ENCODE data around the gene LEPROT. TPM values are rescaled to one million over a fixed set of nuclear protein-coding genes. Genes with fewer than 3 reads are reported as not detected.

LEPROT gene
- total RNA-seq, 2 donors from 2014 or later, result 45.1 to 77.6 TPM

GRCh38 chr1:65424573-65424889 lies 4.1 kb downstream of the LEPROT start:
- Histone ChIP-seq H3K27ac (no peak overlapping the region), H3K9ac (ENCODE audit: low read depth in 2 of 2, low read length in 2 of 2) (no peak overlapping the region), H3K9me3 (no peaks in the 10 kb centered on the region), H3K4me1 (peaks cover 10% of the 10 kb centered on the region), H3K27me3 (no peaks in the 10 kb centered on the region), H3K36me3 (peaks cover 8% of the 10 kb centered on the region), H3K4me3 (no peak overlapping the region)
- no peak for TF ChIP-seq CTCF (IDR thresholded peaks at IDR 0.05)
- no peak for DNase-seq
- intact Hi-C loops (cut with DNase I), result no loop called here

DNA sequence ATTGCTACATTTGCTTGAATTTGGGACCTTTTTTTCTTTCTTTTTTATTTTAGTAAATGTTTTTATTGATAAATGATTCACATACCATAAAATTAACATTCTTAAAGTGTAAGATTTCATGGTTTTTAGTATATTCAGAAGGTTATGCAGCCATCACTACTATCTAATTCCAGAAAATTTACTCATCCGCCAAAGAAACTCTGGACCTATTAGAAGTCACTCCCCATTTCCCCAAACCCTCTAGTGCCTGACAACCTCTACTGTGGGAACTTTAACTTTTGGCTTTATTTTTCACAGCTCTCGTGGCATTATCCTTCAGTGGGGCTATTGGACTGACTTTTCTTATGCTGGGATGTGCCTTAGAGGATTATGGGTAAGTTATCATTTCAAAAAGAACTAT lies 4.5 kb downstream of the LEPROT start:
- H3K9ac ChIP-seq (ENCODE audit: low read depth in 2 of 2, low read length in 2 of 2), result no peak overlapping the region
- no peaks in the 10 kb centered on the region for H3K9me3 ChIP-seq
- H3K36me3 ChIP-seq, result peaks cover 8% of the 10 kb centered on the region
- no peak overlapping the region for H3K4me3 ChIP-seq
- intact Hi-C loops (cut with DNase I), result no loop called here
- no peaks in the 10 kb centered on the region for H3K27me3 ChIP-seq
- no peak overlapping the region for H3K27ac ChIP-seq
- DNase-seq, result no peak
- no peak for TF ChIP-seq CTCF (IDR thresholded peaks at IDR 0.05)
- peaks cover 10% of the 10 kb centered on the region for H3K4me1 ChIP-seq

GRCh38 chr1:65425697-65426096 lies 5.2 kb downstream of the LEPROT start:
- H3K36me3 ChIP-seq, result peaks cover 8% of the 10 kb centered on the region
- H3K9ac ChIP-seq (ENCODE audit: low read depth in 2 of 2, low read length in 2 of 2), result no peak overlapping the region
- intact Hi-C loops (cut with DNase I), result no loop called here
- no peaks in the 10 kb centered on the region for H3K27me3 ChIP-seq
- no peak overlapping the region for H3K27ac ChIP-seq
- no peak overlapping the region for H3K4me3 ChIP-seq
- no peak for TF ChIP-seq CTCF (IDR thresholded peaks at IDR 0.05)
- peaks cover 10% of the 10 kb centered on the region for H3K4me1 ChIP-seq
- no peaks in the 10 kb centered on the region for H3K9me3 ChIP-seq
- DNase-seq, result no peak

DNA sequence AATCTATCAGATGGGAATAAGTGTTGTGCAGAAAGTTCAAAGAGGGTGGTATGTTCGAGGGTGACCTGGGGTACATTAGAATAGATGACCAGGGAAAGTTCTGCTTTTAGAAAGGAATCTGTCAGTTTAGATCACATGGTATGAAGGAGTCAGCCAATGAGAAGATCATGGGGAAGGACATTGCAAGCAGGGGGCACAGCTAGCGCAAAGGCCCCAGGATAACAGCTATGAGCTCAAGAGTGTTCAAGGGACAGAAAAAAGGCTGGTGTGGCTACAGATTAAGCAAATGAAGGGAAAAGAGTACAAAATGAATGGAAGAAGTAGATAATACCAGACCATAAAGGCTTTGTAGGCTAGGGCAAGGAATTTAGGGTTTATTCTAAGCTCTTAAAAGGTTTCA lies 8.6 kb downstream of the LEPROT start:
- Histone ChIP-seq H3K9me3 (no peaks in the 10 kb centered on the region), H3K27ac (no peak overlapping the region), H3K36me3 (peaks cover 10% of the 10 kb centered on the region), H3K4me3 (no peak overlapping the region), H3K4me1 (no peaks in the 10 kb centered on the region), H3K27me3 (no peaks in the 10 kb centered on the region), H3K9ac (ENCODE audit: low read depth in 2 of 2, low read length in 2 of 2) (no peak overlapping the region)
- no peak for DNase-seq
- no peak for TF ChIP-seq CTCF (IDR thresholded peaks at IDR 0.05)
- intact Hi-C loops (cut with DNase I), result no loop called here

GRCh38 chr1:65429806-65430205 lies 9.3 kb downstream of the LEPROT start:
- H3K9me3 ChIP-seq, result no peaks in the 10 kb centered on the region
- no peak for TF ChIP-seq CTCF (IDR thresholded peaks at IDR 0.05)
- no peaks in the 10 kb centered on the region for H3K27me3 ChIP-seq
- no peak overlapping the region for H3K4me3 ChIP-seq
- H3K9ac ChIP-seq (ENCODE audit: low read depth in 2 of 2, low read length in 2 of 2), result no peak overlapping the region
- no peaks in the 10 kb centered on the region for H3K4me1 ChIP-seq
- intact Hi-C loops (cut with DNase I), result loop anchor here (5.0 to 10.0 kb wide), 2 partner anchors 195 to 257 kb away; no protein-coding TSS in a partner anchor
- no peak overlapping the region for H3K27ac ChIP-seq
- H3K36me3 ChIP-seq, result peaks cover 12% of the 10 kb centered on the region
- DNase-seq, result no peak
